ENCODE results near the gene PPP2R2B.

Gene PPP2R2B

GRCh38 chr5:146884066-146884626 is 5.6 kb upstream of the PPP2R2B start:
- no peak for DNase-seq

DNA sequence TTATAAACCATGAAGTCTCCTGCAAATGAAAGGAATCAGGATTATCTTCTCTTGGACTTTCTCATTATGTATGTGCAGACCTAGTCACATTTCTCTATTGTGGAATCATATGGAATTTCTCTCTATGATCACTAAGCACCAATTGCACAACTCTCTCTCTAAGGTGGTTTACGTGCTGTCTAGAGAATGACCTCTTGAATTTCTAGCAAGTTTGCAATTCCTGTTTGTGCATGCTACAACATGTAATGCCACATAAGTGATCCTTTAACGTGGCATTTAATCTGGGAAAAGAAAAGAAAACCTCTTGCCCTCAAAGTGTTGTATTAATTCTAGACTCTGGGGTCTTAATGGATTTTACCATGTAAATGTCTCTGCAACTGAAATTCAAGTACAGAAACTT is 5.0 kb upstream of the PPP2R2B start:
- no peak for DNase-seq

- peak; percentile 65 for DNase-seq
Observed at GRCh38 chr5:146880966-146881365, 2.4 kb upstream of the PPP2R2B start.

DNA sequence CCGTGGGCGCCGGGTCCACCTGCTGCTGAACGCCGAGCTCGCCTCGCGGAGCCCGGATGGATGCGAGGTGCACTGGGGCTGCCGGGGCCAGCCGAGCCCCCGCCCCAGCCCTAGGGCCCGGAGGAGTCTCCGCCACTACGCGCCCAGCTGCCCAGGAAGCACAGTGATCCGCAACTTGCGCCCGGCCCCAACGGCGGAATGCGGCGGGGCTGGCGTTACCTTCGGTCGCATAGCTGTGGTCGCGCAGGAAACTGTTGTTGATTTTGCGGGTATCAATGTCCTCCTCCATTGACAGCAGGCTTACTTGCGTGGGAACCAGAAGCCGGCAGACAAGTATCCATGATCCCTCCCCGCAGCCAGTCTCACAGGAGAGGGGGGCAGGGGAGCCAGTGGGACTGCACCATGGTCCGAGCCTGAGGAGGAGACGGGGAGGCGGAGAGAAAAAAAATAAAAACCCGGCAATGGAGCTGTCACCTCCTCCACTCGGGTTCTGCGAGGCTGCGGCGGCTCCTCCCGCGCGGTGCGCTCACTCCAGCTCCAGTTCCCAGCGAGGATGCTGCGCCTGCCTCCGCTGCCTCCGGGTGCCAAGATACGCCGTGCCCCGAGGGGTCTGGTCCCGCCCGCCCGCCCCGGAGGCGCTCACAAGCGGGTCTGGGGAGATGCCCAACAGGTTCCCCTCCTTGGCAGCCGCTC is 628 bp downstream of the PPP2R2B start:
- no peak for DNase-seq

DNA sequence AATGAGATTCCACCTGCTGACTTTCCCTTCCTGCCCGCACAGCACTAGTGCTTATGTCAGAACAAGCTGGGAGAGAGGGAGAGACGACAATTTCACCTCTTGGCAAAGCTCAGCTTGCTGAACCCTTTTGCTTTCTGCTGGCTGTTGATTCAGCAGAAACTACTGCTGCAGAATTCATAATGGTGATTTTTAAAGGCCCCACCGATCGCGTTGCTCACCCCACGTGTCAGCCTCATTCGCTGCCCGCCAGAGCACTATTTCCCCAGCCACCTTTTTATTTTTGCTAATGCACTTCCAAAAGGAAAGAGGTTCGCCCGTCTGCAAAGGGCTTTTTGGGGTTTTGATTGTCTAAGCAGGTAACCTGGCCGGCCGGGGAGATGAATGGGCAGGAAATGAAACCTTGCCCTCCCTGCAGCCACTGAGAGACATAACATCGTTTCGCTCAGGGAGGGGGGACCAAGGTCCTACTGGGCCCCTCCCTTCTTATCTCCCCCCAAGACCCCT is 1.3 kb downstream of the PPP2R2B start:
- no peak for DNase-seq

- no peak for DNase-seq
Observed at GRCh38 chr5:146873186-146873917, 5.2 kb downstream of the PPP2R2B start.

GRCh38 chr5:146872188-146872587 is 6.4 kb downstream of the PPP2R2B start:
- no peak for DNase-seq

- no peak for DNase-seq
Observed at GRCh38 chr5:146867996-146868708, 10.4 kb downstream of the PPP2R2B start.

DNA sequence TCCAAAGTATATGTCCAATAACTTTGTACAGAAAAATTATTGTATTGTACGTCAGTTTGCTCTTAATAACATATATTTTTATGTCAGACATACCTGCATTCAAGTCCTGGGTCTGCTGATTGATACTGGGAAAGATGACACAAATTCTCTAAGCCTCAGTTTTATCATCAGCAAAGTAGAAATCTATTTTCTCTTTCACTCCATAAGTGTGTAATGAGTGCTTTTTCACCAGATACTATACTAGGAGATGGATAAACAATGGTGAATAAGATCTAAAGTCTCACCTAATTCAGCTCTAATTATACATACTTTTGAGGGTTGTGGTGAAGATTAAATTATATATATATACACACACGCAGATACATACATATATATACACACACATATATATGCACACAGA is 12.3 kb downstream of the PPP2R2B start:
- no peak for DNase-seq

GRCh38 chr5:146862641-146863040 is 15.9 kb downstream of the PPP2R2B start:
- no peak for DNase-seq

GRCh38 chr5:146860213-146860893 is 18.2 kb downstream of the PPP2R2B start:
- no peak for DNase-seq

GRCh38 chr5:146852089-146852488 is 26.5 kb downstream of the PPP2R2B start:
- no peak for DNase-seq

- DNase-seq, result no peak
Observed at GRCh38 chr5:146851133-146851532, 27.4 kb downstream of the PPP2R2B start.

GRCh38 chr5:146849694-146850303 is 28.8 kb downstream of the PPP2R2B start:
- no peak for DNase-seq

- no peak for DNase-seq
Observed at GRCh38 chr5:146848133-146848532, 30.4 kb downstream of the PPP2R2B start.

GRCh38 chr5:146840016-146840415 is 38.5 kb downstream of the PPP2R2B start:
- no peak for DNase-seq

DNA sequence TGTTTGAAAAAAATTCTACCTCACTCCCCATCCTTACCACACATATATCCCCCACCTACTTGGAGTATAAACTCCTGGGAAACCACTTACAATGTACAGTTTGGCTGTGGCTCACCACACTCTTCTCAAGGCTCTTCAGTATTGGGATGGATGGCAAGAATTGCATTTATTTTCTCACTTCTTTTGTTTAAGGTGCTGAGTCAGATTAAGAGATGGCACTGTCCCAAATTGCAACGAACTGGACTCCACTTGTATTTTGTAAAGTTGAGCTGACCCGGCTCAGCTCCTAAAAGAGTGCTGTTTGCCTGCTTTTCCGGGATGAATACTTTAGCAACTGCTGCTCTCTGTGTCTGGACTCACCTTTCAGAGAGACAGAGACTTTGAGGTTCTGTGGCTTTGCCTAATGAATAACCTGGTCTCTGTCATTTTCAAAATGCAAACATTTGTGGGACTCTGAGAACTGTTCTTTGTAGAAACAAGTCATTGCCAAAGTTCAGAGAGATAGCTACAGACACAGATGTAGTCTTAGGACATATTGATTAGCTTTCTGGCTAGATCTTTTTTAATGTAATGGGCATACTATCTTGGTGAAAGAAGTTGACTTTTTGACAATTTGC is 42.2 kb downstream of the PPP2R2B start:
- DNase-seq, result no peak

DNA sequence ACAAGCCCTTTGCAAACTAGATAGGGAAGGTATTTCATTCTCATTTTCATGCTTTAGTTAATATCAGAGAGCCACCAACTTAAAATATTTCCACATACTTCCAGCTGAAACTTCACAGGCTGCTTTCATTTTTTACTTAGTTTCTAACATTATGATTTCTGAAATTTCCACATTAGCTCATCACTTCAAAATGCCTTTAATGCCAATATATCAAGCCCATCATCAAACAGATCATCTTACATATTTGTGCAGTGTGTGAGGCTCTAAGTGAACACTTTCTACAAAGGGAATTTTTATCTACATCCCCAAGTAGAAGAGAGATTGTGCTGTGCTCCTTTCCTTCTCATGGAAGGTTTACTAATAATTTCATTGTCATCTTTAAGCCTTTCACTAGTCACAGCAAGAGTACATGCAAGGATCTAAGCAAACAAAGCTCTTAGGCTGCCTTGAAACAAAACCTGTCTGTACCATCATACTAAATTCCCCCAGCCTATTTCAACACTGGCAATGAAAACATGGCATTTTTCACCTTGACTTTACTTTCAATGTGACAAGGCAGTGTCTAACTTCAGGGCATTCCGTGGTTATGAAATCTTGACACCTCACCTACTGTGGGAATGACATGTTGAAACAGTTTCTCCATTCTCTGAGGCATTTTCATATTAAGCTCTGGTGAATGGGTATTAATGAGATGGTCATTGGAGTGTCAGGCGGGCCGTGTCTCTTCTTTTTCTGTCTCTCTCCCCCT is 45.4 kb downstream of the PPP2R2B start:
- no peak for DNase-seq

DNA sequence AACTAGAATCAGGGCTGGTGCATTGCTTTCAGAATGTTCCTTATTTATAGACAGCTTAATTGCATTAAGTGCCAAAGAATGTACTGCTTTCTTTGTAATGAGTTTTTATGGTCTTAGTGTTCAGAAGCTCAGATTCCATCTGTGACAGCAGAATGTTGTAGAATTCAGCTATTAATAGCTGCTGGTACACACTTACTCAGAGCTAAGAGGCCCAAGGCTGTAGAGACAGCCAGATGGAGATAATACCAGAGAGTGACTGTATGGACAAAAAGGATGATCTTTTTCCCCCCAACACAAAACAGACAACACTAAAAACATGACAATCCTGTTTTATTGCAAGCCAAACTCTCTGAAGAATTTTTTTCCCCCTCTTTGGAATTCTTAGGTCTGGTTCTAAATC is 50.2 kb downstream of the PPP2R2B start:
- DNase-seq, result no peak

DNA sequence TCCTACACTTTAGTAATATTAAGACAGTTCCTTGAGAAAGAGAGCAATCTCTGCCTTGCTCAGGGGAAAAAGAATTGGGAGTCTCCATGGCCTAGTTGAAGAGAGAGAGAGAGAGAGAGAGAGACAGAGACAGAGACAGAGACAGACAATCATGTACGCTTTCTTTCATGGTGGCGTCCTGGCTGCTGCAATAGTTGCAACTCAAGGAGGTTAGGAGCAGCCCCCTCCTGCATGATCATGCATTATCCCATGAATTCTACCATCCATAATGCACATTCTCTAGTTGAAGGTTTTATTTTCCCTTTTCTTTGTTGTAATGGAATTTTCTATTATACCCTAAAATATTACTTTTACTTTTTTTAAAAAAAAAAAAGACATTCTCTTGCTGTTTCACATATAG is 50.7 kb downstream of the PPP2R2B start:
- no peak for DNase-seq

DNA sequence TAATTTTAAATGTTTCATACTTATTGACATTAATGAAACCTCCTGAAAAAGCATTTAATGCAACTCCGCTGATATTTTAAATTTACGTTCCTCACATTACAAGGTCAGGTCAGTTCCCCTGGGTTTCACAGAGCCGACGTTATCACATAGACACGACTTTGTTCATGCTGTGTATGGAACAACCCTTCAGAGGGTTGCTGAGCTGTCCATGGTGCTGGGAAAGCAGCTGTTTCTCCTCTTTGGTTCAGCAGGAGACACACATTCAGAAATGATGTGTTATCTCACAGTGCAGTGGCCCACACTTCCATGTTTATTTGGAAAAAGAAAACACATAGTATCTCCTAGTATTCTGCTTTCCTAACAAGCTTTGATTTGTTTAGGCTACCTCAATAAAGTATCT is 53.5 kb downstream of the PPP2R2B start:
- DNase-seq, result no peak
